A673 (cell line): Measurements from ENCODE around the gene PRTFDC1.

Experiments used
- EZH2 ChIP-seq: fragments of 200-600 bp; sonication (generic); IDR thresholded peaks from 2 replicates; pipeline ENCODE4 v1.6.1; 2017; ENCODE audit warnings: borderline replicate concordance, low read depth, mild to moderate bottlenecking, mixed read lengths, antibody characterized with exemption, low read length; ENCODE audit not compliant: poor library complexity, severe bottlenecking
- TF ChIP-seq, protein P1 (sequence below): fragments of 300-800, 200-600 bp; sonication (generic); conservative IDR thresholded peaks from 2 replicates; pipeline ENCODE4 v1.5.1; 2017; ENCODE audit warnings: low read depth, mild to moderate bottlenecking, antibody characterized with exemption, low read length, moderate library complexity, mixed read lengths

DNA sequence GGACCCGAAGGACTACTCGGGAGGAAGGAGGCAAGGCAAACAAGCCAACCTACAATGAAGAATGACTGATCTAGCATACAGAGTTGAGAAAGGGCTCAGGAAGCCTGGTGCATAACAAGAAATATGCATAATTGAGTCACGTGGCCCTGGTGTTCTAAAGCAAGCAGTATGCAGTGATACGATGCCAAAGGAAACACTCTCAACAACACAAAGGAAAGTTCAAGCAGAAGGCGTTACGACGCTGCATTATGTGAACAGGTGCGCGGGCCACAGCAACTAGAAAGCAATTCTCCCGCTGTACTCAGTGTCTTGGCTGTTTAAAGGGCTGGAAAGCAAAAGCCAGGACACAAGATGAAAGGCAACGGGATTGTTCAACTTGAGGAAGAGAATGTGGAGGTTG lies 100.8 kb downstream of the PRTFDC1 start:
- TF ChIP-seq, protein P1, sequence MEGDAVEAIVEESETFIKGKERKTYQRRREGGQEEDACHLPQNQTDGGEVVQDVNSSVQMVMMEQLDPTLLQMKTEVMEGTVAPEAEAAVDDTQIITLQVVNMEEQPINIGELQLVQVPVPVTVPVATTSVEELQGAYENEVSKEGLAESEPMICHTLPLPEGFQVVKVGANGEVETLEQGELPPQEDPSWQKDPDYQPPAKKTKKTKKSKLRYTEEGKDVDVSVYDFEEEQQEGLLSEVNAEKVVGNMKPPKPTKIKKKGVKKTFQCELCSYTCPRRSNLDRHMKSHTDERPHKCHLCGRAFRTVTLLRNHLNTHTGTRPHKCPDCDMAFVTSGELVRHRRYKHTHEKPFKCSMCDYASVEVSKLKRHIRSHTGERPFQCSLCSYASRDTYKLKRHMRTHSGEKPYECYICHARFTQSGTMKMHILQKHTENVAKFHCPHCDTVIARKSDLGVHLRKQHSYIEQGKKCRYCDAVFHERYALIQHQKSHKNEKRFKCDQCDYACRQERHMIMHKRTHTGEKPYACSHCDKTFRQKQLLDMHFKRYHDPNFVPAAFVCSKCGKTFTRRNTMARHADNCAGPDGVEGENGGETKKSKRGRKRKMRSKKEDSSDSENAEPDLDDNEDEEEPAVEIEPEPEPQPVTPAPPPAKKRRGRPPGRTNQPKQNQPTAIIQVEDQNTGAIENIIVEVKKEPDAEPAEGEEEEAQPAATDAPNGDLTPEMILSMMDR: no peak
- no peak for TF ChIP-seq EZH2
